Activated gamma-delta T cell treated with anti-CD3 and anti-CD28 coated beads, Interleukin-2, amount 50 U/mL, for 16 hours (primary cell): Measurements from ENCODE around the gene KBTBD4.

Experiments used
- DNase-seq: peaks from one replicate; pipeline ENCODE4 v3.0.0-alpha.2; 2020; ENCODE audit warnings: low read depth

The KBTBD4 gene

GRCh38 chr11:47578524-47579494 lies at the start of gene KBTBD4, which contains the start of gene NDUFS3:
KBTBD4 (minus strand) TSS chr11:47578970; CDS start chr11:47578951, 19 bp downstream.
NDUFS3 (plus strand) TSS chr11:47579074; CDS start chr11:47579092, 18 bp downstream.
- DNase-seq, result peak; percentile 82

DNA sequence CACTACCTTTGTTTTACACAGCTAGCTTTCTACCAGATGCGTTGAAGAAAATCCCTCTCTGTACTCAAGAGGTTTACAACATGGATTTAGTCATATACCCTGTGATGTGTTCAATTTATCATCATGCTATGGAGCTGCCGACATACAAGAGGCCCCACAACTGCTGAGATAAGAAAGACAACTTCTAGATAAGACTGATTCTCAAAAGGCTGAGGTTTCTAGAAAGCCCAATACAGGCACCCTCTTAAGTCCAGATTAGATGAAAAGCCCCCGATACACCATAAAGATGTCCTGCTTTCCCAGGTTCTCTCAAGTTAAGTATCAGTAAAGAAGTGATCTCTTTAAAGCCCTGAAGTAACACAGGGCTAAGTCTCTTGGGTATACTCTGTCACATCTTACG lies 49.3 kb upstream of the KBTBD4 start:
- DNase-seq, result no peak

- no peak for DNase-seq
Measured at GRCh38 chr11:47626234-47626633, 47.5 kb upstream of the KBTBD4 start.

- DNase-seq, result no peak
Measured at GRCh38 chr11:47620836-47621378, 42.1 kb upstream of the KBTBD4 start.

DNA sequence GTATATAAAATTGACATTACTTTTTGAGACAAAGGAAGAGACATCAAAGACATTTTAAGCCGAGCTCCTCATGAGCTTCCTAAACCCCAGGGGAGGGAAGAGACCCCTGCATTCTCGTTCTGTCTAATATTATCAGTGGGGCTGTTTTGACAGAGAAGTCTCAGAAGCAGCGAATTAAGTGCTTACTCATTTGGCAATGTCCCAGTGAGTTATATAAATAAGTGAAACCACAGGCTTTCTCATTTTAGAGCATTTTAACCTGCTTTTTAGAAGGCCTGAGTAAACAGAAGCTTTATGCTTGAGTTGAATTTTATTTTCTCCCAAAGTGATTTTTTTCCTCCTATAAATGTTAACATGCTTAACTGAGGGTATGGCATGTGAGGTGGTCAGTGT lies 38.6 kb upstream of the KBTBD4 start:
- DNase-seq, result no peak

DNA sequence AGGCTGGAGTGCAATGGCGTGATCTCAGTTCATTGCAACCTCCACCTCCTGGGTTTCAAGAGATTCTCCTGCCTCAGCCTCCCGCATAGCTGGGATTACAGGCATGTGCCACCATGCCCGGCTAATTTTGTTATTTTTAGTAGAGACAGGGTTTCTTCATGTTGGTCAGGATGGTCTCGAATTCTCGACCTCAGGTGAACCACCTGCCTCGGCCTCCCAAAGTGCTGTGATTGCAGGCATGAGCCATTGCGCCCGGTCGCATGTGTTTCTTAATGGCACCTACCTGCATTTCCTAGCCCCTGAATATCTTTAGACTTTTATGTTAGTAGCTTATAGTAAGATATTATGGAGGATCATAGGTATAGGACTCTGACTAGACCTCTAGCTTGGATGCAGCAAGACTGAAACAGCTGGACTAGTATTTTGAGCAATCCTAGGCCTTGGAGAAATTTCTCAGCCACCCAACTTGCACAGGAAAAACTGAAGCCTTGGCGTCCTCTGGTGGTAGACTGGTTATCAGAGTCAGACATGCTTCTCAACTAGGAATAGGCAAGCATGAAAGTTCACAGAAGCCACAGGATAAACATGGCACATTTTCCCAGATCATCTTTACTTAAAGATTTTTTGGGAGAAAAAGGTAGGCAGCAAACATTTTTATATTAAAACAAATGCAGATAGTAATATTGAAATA lies 38.1 kb upstream of the KBTBD4 start:
- DNase-seq, result no peak

GRCh38 chr11:47615249-47615648 lies 36.5 kb upstream of the KBTBD4 start:
- no peak for DNase-seq

- no peak for DNase-seq
Measured at GRCh38 chr11:47611348-47611794, 32.6 kb upstream of the KBTBD4 start.

- DNase-seq, result no peak
Measured at GRCh38 chr11:47609675-47610074, 30.9 kb upstream of the KBTBD4 start.

DNA sequence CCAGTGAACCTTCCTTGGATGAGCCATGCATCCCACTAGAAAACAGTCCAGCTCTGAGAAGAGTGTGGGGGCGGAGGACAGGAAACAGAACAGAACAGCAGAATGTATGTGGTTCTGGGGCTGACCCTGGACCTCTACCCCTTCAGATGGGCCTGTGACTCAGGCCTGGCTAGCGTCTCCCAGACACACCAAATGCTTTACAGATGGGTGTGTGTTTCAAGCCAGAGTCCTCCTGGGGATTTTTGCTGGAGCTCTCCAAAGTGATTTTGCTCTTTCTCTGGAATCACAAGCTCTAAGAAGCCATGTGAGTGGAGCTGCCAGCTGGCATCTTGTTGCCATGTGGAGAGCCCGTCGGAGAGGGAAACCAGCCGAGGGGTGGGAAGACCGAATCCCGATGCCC lies 28.6 kb upstream of the KBTBD4 start:
- DNase-seq, result no peak

- DNase-seq, result no peak
Measured at GRCh38 chr11:47606731-47607130, 28.0 kb upstream of the KBTBD4 start.

DNA sequence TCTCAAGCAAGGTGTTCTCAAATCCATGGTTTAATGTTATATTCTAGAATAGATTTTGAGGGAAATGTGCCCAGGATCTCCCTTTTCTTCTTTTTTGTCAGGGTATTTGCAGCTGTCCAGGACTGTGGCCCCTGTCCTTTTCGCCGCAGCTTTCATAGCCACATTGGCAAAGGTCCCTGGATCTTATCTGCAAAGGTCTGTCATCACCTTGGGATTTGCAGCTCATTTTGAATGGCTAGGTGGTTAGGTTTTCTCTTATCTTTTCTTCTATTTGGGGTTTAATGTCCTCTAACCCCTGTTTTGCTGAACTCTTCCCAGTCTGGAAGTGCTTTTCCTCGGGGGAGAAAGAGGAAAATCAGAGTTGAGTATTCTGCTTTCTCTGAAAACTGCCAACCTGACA lies 27.2 kb upstream of the KBTBD4 start:
- no peak for DNase-seq

DNA sequence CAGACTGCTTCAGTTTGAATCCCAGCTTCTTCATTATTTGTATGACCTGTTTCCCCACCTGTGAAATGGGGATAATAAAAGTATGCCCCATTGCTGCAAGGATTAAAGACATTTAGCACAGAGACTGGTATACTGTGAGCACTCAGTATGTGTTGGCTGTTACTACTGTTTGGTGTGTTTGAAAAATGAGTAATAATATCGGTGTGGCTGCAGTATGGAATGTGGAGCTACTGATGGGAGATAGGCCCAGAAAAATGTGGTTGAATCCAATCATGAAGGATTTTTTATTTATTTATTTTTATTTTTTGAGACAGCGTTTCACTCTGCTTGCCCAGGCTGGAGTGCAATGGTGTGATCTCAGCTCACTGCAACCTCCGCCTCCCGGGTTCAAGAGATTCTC lies 24.5 kb upstream of the KBTBD4 start:
- DNase-seq, result no peak

GRCh38 chr11:47599902-47600301 lies 21.1 kb upstream of the KBTBD4 start:
- DNase-seq, result no peak

DNA sequence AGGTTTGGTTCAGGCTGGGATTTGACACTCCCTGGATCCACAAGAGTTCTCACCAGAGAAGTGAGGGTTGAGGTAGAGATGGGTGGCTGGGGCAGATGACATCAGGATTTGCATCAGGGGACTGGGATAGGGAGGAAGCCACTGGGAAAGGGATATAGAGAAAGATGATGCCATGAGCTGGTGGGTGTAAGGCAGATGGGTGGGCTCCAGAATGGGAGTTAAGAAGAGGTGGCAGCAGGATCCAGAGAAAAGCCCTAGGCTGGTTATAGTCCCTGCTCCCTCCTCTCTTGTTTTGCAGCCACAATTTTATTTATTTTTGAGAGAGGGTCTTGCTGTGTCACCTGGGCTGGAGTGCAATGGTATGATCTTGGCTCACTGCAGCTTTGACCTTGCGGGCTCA lies 17.2 kb upstream of the KBTBD4 start:
- DNase-seq, result no peak

- no peak for DNase-seq
Measured at GRCh38 chr11:47595029-47595428, 16.3 kb upstream of the KBTBD4 start.

GRCh38 chr11:47593934-47594855 lies 15.4 kb upstream of the KBTBD4 start, which contains the start of gene C1QTNF4:
C1QTNF4 (minus strand) TSS chr11:47594411; CDS start chr11:47590810, 3,601 bp downstream.
- no peak for DNase-seq

DNA sequence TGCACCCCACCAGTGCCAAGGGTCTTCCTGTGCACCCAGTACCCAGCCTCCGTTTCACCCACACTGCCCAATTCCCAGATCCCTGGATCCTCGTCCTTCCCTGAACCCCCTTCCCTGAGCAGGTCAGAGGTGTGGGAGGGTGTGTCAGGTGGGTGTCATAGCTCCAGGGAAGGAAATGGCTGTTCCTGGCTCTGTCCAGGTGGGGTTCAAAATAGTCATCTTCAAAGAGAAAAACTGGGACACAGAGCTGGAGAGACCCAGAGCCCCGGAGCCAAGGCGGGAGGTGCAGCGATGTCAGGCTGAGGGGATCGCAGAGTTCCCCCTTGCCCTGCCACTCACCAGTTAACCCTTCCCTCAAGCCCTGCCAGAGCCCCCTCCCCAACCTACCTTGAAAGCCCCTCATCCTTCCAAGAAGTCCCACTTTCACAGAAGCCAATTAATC lies 14.7 kb upstream of the KBTBD4 start:
- no peak for DNase-seq

GRCh38 chr11:47592970-47593369 lies 14.2 kb upstream of the KBTBD4 start:
- DNase-seq, result no peak

DNA sequence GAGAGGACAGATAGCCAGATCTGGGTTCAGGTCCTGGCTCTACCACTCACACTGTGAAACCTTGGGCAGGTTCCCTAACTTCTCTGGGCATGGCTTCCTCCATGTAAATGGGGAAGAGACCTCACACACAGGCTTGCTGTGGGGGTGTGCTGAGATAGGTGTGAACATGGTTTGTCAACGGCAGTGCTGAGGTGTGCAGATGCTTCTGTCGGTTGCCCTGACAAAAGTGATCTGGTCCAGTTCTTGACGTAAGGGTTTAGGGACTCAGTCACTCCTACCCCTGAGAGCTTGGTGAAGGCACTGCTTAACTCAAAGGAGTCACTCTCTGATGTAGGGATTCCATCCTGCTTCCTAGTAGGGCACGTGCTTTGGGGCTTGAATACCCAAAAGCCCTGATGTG lies 13.5 kb upstream of the KBTBD4 start:
- DNase-seq, result no peak

DNA sequence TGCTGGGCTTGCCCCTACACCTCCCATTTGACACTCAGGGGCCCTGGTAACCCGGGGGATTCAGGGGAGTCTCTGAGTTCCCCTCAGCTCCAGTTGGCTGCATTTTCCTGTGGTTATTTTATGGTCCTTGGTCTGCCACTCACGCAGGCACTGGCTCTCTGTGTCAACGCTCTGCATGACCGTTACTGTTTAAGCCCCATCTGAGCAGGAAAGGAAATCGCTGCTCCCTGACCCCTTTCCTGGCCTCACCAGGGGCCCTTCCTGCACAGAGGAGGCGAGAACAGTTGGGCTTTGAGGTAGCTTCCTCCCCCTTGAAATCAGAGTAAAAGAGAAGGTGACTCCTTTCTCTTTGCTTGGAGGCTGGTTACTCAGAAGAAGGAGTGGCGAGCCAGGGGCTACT lies 13.0 kb upstream of the KBTBD4 start:
- DNase-seq, result no peak
